Measurements from ENCODE around the gene NKIRAS2.

GRCh38 chr17:42053731-42054500, 34.0 kb downstream of the NKIRAS2 start:
- TF ChIP-seq CTCF (conservative IDR thresholded peaks at IDR 0.05) (no peak), EZH2 (IDR thresholded peaks at IDR 0.05; ENCODE audit: low read depth) (no peak)
